ENCODE data around the gene VPS35L. TPM values are rescaled to one million over a fixed set of nuclear protein-coding genes. Genes with fewer than 3 reads are reported as not detected.

The VPS35L gene
- total RNA-seq, 1 donor from 2014 or later: 38.1 TPM

GRCh38 chr16:19607616-19608280, 52.2 kb downstream of the VPS35L start:
- no peak overlapping the region for H3K9ac ChIP-seq (ENCODE audit: low read depth in 1 of 3, low read length in 3 of 3)
- no peaks in the 10 kb centered on the region for H3K9me3 ChIP-seq (ENCODE audit: control insufficient read depth in 3 of 3, low read length in 3 of 3)
- H3K27me3 ChIP-seq (ENCODE audit: control insufficient read depth in 3 of 3, insufficient read depth in 3 of 3, low read length in 3 of 3): no peaks in the 10 kb centered on the region
- no peak overlapping the region for H3K27ac ChIP-seq (ENCODE audit: low read depth, low read length)
- no peak overlapping the region for H3K4me3 ChIP-seq (ENCODE audit: low read length in 3 of 3)
- peaks cover 4 to 12% (median 11%) of the 10 kb centered on the region in 3 donors for H3K4me1 ChIP-seq (ENCODE audit: control insufficient read depth in 3 of 3, insufficient read depth in 3 of 3, low read length in 3 of 3)
- H3K36me3 ChIP-seq (ENCODE audit: control insufficient read depth in 3 of 3, insufficient read depth in 3 of 3, low read length in 3 of 3): peaks cover 16 to 35% (median 28%) of the 10 kb centered on the region in 3 donors

GRCh38 chr16:19609359-19609758, 53.9 kb downstream of the VPS35L start:
- Histone ChIP-seq H3K9ac (ENCODE audit: low read depth in 1 of 3, low read length in 3 of 3) (no peak overlapping the region), H3K36me3 (ENCODE audit: control insufficient read depth in 3 of 3, insufficient read depth in 3 of 3, low read length in 3 of 3) (peaks cover 16 to 40% (median 30%) of the 10 kb centered on the region in 3 donors), H3K27me3 (ENCODE audit: control insufficient read depth in 3 of 3, insufficient read depth in 3 of 3, low read length in 3 of 3) (no peaks in the 10 kb centered on the region), H3K4me3 (ENCODE audit: low read length in 3 of 3) (no peak overlapping the region), H3K9me3 (ENCODE audit: control insufficient read depth in 3 of 3, low read length in 3 of 3) (no peaks in the 10 kb centered on the region), H3K27ac (ENCODE audit: low read depth, low read length) (no peak overlapping the region), H3K4me1 (ENCODE audit: control insufficient read depth in 3 of 3, insufficient read depth in 3 of 3, low read length in 3 of 3) (peaks cover 4 to 12% (median 11%) of the 10 kb centered on the region in 3 donors)

- no peak overlapping the region for H3K27ac ChIP-seq (ENCODE audit: low read depth, low read length)
- H3K4me3 ChIP-seq (ENCODE audit: low read length in 3 of 3): no peak overlapping the region
- no peaks in the 10 kb centered on the region for H3K27me3 ChIP-seq (ENCODE audit: control insufficient read depth in 3 of 3, insufficient read depth in 3 of 3, low read length in 3 of 3)
- no peak overlapping the region for H3K9ac ChIP-seq (ENCODE audit: low read depth in 1 of 3, low read length in 3 of 3)
- peaks cover 17 to 40% (median 30%) of the 10 kb centered on the region in 3 donors for H3K36me3 ChIP-seq (ENCODE audit: control insufficient read depth in 3 of 3, insufficient read depth in 3 of 3, low read length in 3 of 3)
- peaks cover 4 to 12% (median 8%) of the 10 kb centered on the region in 3 donors for H3K4me1 ChIP-seq (ENCODE audit: control insufficient read depth in 3 of 3, insufficient read depth in 3 of 3, low read length in 3 of 3)
- H3K9me3 ChIP-seq (ENCODE audit: control insufficient read depth in 3 of 3, low read length in 3 of 3): no peaks in the 10 kb centered on the region
Measured at GRCh38 chr16:19610200-19610599, 54.7 kb downstream of the VPS35L start.

GRCh38 chr16:19613834-19614233, 58.3 kb downstream of the VPS35L start:
- no peak overlapping the region for H3K9ac ChIP-seq (ENCODE audit: low read depth in 1 of 3, low read length in 3 of 3)
- no peaks in the 10 kb centered on the region for H3K27me3 ChIP-seq (ENCODE audit: control insufficient read depth in 3 of 3, insufficient read depth in 3 of 3, low read length in 3 of 3)
- no peak overlapping the region for H3K4me3 ChIP-seq (ENCODE audit: low read length in 3 of 3)
- H3K4me1 ChIP-seq (ENCODE audit: control insufficient read depth in 3 of 3, insufficient read depth in 3 of 3, low read length in 3 of 3): no peaks in the 10 kb centered on the region
- no peak overlapping the region for H3K27ac ChIP-seq (ENCODE audit: low read depth, low read length)
- peaks cover 33 to 58% (median 48%) of the 10 kb centered on the region in 3 donors for H3K36me3 ChIP-seq (ENCODE audit: control insufficient read depth in 3 of 3, insufficient read depth in 3 of 3, low read length in 3 of 3)
- no peaks in the 10 kb centered on the region for H3K9me3 ChIP-seq (ENCODE audit: control insufficient read depth in 3 of 3, low read length in 3 of 3)

GRCh38 chr16:19616241-19616640, 60.7 kb downstream of the VPS35L start:
- Histone ChIP-seq H3K4me3 (ENCODE audit: low read length in 3 of 3) (no peak overlapping the region), H3K4me1 (ENCODE audit: control insufficient read depth in 3 of 3, insufficient read depth in 3 of 3, low read length in 3 of 3) (no peaks in the 10 kb centered on the region), H3K27me3 (ENCODE audit: control insufficient read depth in 3 of 3, insufficient read depth in 3 of 3, low read length in 3 of 3) (no peaks in the 10 kb centered on the region), H3K27ac (ENCODE audit: low read depth, low read length) (no peak overlapping the region), H3K36me3 (ENCODE audit: control insufficient read depth in 3 of 3, insufficient read depth in 3 of 3, low read length in 3 of 3) (peaks cover 25 to 42% (median 42%) of the 10 kb centered on the region in 3 donors), H3K9ac (ENCODE audit: low read depth in 1 of 3, low read length in 3 of 3) (no peak overlapping the region), H3K9me3 (ENCODE audit: control insufficient read depth in 3 of 3, low read length in 3 of 3) (no peaks in the 10 kb centered on the region)

GRCh38 chr16:19618876-19619275, 63.4 kb downstream of the VPS35L start:
- H3K36me3 ChIP-seq (ENCODE audit: control insufficient read depth in 3 of 3, insufficient read depth in 3 of 3, low read length in 3 of 3): peaks cover 20 to 36% (median 31%) of the 10 kb centered on the region in 3 donors
- no peak overlapping the region for H3K4me3 ChIP-seq (ENCODE audit: low read length in 3 of 3)
- H3K4me1 ChIP-seq (ENCODE audit: control insufficient read depth in 3 of 3, insufficient read depth in 3 of 3, low read length in 3 of 3): no peaks in the 10 kb centered on the region
- no peaks in the 10 kb centered on the region for H3K27me3 ChIP-seq (ENCODE audit: control insufficient read depth in 3 of 3, insufficient read depth in 3 of 3, low read length in 3 of 3)
- no peak overlapping the region for H3K27ac ChIP-seq (ENCODE audit: low read depth, low read length)
- no peaks in the 10 kb centered on the region for H3K9me3 ChIP-seq (ENCODE audit: control insufficient read depth in 3 of 3, low read length in 3 of 3)
- no peak overlapping the region for H3K9ac ChIP-seq (ENCODE audit: low read depth in 1 of 3, low read length in 3 of 3)

- Histone ChIP-seq H3K4me3 (ENCODE audit: low read length in 3 of 3) (no peak overlapping the region), H3K4me1 (ENCODE audit: control insufficient read depth in 3 of 3, insufficient read depth in 3 of 3, low read length in 3 of 3) (no peaks in the 10 kb centered on the region), H3K36me3 (ENCODE audit: control insufficient read depth in 3 of 3, insufficient read depth in 3 of 3, low read length in 3 of 3) (peaks cover 18 to 40% (median 37%) of the 10 kb centered on the region in 3 donors), H3K27me3 (ENCODE audit: control insufficient read depth in 3 of 3, insufficient read depth in 3 of 3, low read length in 3 of 3) (no peaks in the 10 kb centered on the region), H3K9ac (ENCODE audit: low read depth in 1 of 3, low read length in 3 of 3) (no peak overlapping the region), H3K27ac (ENCODE audit: low read depth, low read length) (no peak overlapping the region), H3K9me3 (ENCODE audit: control insufficient read depth in 3 of 3, low read length in 3 of 3) (no peaks in the 10 kb centered on the region)
Measured at GRCh38 chr16:19621445-19621844, 65.9 kb downstream of the VPS35L start.

- Histone ChIP-seq H3K27me3 (ENCODE audit: control insufficient read depth in 3 of 3, insufficient read depth in 3 of 3, low read length in 3 of 3) (no peaks in the 10 kb centered on the region), H3K4me1 (ENCODE audit: control insufficient read depth in 3 of 3, insufficient read depth in 3 of 3, low read length in 3 of 3) (no peaks in the 10 kb centered on the region), H3K9ac (ENCODE audit: low read depth in 1 of 3, low read length in 3 of 3) (no peak overlapping the region), H3K27ac (ENCODE audit: low read depth, low read length) (no peak overlapping the region), H3K36me3 (ENCODE audit: control insufficient read depth in 3 of 3, insufficient read depth in 3 of 3, low read length in 3 of 3) (peaks cover 5 to 31% (median 28%) of the 10 kb centered on the region in 3 donors), H3K4me3 (ENCODE audit: low read length in 3 of 3) (no peak overlapping the region), H3K9me3 (ENCODE audit: control insufficient read depth in 3 of 3, low read length in 3 of 3) (no peaks in the 10 kb centered on the region)
Measured at GRCh38 chr16:19625039-19625438, 69.5 kb downstream of the VPS35L start.

GRCh38 chr16:19636436-19637267, 81.1 kb downstream of the VPS35L start:
- Histone ChIP-seq H3K4me1 (ENCODE audit: control insufficient read depth in 3 of 3, insufficient read depth in 3 of 3, low read length in 3 of 3) (no peaks in the 10 kb centered on the region), H3K27ac (ENCODE audit: low read depth, low read length) (no peak overlapping the region), H3K9me3 (ENCODE audit: control insufficient read depth in 3 of 3, low read length in 3 of 3) (no peaks in the 10 kb centered on the region), H3K36me3 (ENCODE audit: control insufficient read depth in 3 of 3, insufficient read depth in 3 of 3, low read length in 3 of 3) (peaks cover 19 to 49% (median 45%) of the 10 kb centered on the region in 3 donors), H3K4me3 (ENCODE audit: low read length in 3 of 3) (no peak overlapping the region), H3K27me3 (ENCODE audit: control insufficient read depth in 3 of 3, insufficient read depth in 3 of 3, low read length in 3 of 3) (no peaks in the 10 kb centered on the region), H3K9ac (ENCODE audit: low read depth in 1 of 3, low read length in 3 of 3) (no peak overlapping the region)

- no peak overlapping the region for H3K4me3 ChIP-seq (ENCODE audit: low read length in 3 of 3)
- H3K9me3 ChIP-seq (ENCODE audit: control insufficient read depth in 3 of 3, low read length in 3 of 3): no peaks in the 10 kb centered on the region
- H3K9ac ChIP-seq (ENCODE audit: low read depth in 1 of 3, low read length in 3 of 3): no peak overlapping the region
- peaks cover 13 to 35% (median 32%) of the 10 kb centered on the region in 3 donors for H3K36me3 ChIP-seq (ENCODE audit: control insufficient read depth in 3 of 3, insufficient read depth in 3 of 3, low read length in 3 of 3)
- H3K27me3 ChIP-seq (ENCODE audit: control insufficient read depth in 3 of 3, insufficient read depth in 3 of 3, low read length in 3 of 3): no peaks in the 10 kb centered on the region
- H3K27ac ChIP-seq (ENCODE audit: low read depth, low read length): no peak overlapping the region
- no peaks in the 10 kb centered on the region for H3K4me1 ChIP-seq (ENCODE audit: control insufficient read depth in 3 of 3, insufficient read depth in 3 of 3, low read length in 3 of 3)
Measured at GRCh38 chr16:19639986-19640421, 84.5 kb downstream of the VPS35L start.
